NCI-H1105 (cell line): ENCODE results near the gene VIPR2.
"Not testable (repeated sequence)": the region's sequence is repeated elsewhere in the genome, so short reads cannot be mapped to it uniquely, and the experiment has no call there.

Source experiments
- DNase-seq: peaks from one replicate; lab custom pipeline; 2025; lab: John Stamatoyannopoulos, UW

The VIPR2 gene

GRCh38 chr7:159104188-159104920 is 40.3 kb downstream of the VIPR2 start:
- DNase-seq: no peak

- DNase-seq: no peak
Observed at GRCh38 chr7:159103382-159104187, 41.1 kb downstream of the VIPR2 start.

- DNase-seq: no peak
Observed at GRCh38 chr7:159102681-159103381, 41.8 kb downstream of the VIPR2 start.

GRCh38 chr7:159101661-159102091 is 43.0 kb downstream of the VIPR2 start:
- DNase-seq: not testable (repeated sequence)

DNA sequence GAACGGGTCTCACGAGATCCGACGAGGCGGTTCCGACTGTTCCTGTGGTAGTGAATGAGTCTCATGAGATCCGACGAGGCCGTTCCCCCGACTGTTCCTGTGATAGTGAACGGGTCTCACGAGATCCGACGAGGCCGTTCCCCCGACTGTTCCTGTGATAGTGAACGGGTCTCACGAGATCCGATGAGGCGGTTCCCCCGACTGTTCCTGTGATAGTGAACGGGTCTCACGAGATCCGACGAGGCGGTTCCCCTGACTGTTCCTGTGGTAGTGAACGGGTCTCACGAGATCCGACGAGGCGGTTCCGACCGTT is 43.6 kb downstream of the VIPR2 start:
- not testable (repeated sequence) for DNase-seq

- DNase-seq: not testable (repeated sequence)
Observed at GRCh38 chr7:159100281-159101082, 44.2 kb downstream of the VIPR2 start.

DNA sequence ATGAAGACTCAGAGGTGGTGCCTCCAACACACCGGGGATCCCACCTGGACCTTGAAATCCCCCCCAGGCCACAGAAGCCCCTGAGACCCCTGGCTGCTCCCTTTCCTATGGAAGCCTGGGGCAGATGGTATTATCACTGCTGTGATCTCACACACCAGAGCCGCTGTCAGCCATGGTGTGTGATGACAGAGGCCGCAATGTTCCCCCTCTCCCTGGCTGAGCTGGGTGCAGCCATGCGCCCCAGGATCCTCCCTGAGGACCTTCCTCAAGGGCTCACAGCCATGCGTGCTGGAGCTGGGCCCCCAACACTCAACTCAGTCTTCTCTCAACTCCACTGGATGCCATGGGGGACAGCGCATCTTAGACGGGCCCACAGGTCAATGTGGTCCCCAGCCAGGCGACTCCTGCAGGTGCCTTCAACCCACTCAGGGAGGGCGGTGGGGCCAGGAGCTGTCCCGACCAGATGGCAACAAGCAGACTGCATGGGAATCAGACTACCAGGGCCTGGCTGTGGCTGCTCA is 44.9 kb downstream of the VIPR2 start:
- DNase-seq: no peak

GRCh38 chr7:159098811-159099655 is 45.6 kb downstream of the VIPR2 start:
- DNase-seq: no peak

- no peak for DNase-seq
Observed at GRCh38 chr7:159098424-159098786, 46.3 kb downstream of the VIPR2 start.

GRCh38 chr7:159097661-159098423 is 46.8 kb downstream of the VIPR2 start:
- no peak for DNase-seq

DNA sequence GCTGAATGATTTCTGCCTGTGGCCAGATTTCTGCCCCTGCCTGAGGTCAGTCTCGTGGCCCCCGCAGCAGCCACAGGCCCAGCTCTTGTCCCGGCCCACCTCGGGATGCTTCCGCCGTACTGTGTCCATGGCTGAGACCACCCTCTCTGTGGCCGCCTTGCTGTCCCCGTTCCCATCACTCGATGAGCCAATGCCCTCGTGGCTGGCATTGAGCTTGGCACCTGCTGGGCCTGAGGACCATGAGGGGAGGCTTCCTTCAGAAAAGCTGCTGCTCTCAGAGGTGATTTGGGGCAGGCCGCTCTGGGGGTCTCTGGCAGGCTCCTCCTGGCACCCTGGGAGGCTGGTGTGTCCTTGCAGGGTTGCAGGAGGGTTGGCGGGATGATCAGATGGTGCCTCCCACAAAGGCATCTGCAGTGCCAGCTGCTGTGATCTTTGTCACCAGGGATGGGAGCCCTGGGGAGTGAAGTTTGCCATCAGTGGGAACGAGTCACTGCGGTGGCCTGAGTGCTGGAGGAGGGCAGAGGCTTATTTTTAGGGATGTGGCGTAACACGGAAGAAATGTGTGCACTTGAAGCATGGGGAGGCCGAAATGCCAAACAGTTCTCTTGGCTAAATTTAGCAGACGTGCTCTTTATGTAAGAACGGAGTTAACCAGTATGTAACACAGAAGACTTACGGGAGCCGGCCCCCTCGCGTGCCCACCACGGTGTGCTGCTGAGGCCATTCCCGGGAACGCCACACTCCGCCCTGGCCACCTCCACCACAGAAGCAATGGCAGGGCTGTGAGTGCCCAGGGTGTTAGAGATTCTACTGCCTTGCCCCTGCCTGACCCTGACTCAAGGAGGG is 47.7 kb downstream of the VIPR2 start:
- DNase-seq: no peak

DNA sequence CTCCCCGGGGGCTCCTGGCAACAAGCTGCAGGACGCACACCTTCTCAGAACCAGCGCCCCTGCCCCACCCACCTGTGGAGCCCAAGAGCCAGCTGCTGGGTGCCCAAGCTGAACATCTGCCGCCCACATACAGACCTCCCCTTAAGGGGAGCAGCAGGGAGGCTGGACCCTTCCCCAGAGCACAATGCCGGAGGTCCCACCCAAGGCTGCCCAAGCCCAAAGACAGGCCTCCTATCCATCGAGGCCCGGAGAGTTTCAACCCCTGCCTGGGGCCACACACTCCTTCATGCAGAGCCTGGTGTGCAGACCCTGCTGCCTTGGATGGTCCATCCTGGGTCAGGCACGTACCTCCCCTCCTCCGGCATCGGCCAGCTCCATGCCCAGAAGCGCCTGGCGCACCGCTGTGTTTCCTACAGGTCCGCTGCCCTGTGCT is 48.7 kb downstream of the VIPR2 start:
- no peak for DNase-seq

- DNase-seq: no peak
Observed at GRCh38 chr7:159094919-159095915, 49.5 kb downstream of the VIPR2 start.

DNA sequence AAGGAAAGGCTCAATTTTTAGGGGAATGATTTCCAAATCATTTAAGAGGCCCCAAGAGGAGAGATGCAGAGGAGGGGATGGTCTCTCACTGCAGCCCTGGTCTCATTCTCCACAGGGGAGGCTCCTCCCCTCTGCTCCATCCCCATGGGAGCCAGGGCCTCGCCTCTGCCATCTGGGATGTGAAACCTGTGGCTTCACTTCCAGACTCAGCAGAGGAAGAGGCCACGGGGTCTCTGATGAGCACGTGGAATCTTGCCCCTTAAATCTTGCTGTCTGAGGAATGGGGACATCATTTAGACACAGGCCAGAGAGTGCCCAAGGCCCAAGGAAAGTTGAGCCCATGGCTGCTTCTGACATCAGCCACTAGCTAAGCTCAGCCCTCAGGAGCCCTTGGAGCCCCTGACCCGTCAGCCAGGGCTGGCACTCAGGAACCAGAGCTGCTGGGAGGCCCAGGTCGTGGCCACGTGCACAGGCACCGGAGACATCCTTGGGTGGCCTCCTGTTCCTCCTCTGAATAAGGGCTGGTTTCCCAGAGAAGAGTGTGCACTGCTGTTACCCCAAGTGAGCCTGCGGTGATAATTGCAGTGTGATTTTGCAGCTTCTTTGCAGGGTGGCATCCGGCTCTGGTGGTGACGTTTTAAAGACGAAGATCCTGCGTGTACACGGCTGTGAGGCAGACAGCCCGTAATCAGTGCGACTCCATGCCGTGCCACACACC is 50.5 kb downstream of the VIPR2 start:
- no peak for DNase-seq

DNA sequence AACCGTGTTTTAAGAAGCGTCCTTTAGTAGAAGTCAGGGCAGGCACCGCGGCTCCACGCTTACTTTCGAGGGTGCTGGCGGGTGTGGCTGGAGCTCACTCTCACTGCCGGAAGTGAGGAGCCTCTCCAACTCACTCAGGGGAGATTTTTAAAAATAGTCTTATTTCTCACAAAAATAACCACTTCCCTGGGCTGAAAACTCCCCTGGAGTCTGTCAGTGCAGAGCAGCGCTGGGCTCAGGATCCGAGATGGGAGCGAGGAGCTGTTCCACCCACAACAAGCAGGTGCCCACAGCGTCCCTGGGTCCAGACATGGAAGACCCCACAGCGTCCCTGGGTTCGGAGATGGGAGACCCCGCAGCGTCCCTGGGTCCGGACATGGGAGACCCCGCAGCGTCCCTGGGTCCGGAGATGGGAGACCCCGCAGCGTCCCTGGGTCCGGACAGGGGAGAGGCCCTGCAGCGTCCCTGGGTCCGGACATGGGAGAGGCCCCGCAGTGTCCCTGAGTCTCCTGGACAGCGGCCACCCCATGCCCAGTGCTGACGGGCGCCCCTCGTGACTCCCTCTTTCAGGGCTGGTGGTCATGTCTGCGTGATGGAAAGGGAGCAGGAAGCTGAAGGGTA is 51.2 kb downstream of the VIPR2 start:
- DNase-seq: no peak

DNA sequence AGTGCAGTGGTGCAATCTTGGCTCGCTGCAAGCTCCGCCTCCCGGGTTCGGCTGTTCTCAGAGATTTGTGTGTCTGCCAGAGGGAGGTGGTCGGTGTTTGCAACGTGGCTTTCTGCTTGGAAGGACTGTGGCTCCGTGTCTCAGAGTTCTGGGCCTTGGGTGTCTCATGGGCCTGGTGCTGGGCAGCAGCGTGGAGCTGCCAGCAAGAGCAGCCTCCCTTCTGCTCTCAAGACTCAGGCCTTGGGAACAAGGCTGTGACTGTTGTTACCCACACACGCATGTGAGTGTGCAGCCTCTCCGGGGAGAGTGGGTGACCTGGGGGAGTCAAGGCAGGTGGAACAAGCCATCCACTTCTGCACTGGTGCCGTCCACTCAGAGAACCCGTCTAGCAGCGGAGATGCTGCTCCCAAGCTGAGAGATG is 52.0 kb downstream of the VIPR2 start:
- no peak for DNase-seq
